ENCODE data around the gene CTCF.

GRCh38 chr16:67667453-67667816, 105.1 kb downstream of the CTCF start:
- TF ChIP-seq POLR2A (IDR thresholded peaks at IDR 0.05) (no peak), POLR2AphosphoS5 (IDR thresholded peaks at IDR 0.05) (no peak)

Data from spleen (tissue), 3 donors.